Endothelial cell of hepatic sinusoid (primary cell): ENCODE data around the gene CAPN12.

Experiments used
- in situ Hi-C: cut with HindIII; loops from 2 replicates; pipeline ENCODE4 v1.10.0; 2017; ENCODE audit warnings: low sequenced_read_pairs

Gene CAPN12

GRCh38 chr19:38712161-38712748 lies 32.0 kb downstream of the CAPN12 start:
- in situ Hi-C loops, result no loop called here

- in situ Hi-C loops, result no loop called here
Observed at GRCh38 chr19:38711726-38712153, 32.5 kb downstream of the CAPN12 start.

- in situ Hi-C loops, result no loop called here
Observed at GRCh38 chr19:38710928-38711725, 33.1 kb downstream of the CAPN12 start.

- in situ Hi-C loops, result no loop called here
Observed at GRCh38 chr19:38710416-38710702, 33.9 kb downstream of the CAPN12 start.

GRCh38 chr19:38709671-38710415 lies 34.4 kb downstream of the CAPN12 start:
- in situ Hi-C loops, result no loop called here

GRCh38 chr19:38709119-38709518 lies 35.2 kb downstream of the CAPN12 start:
- in situ Hi-C loops, result no loop called here

- in situ Hi-C loops, result no loop called here
Observed at GRCh38 chr19:38708413-38709024, 35.8 kb downstream of the CAPN12 start.

GRCh38 chr19:38707512-38708114 lies 36.7 kb downstream of the CAPN12 start:
- in situ Hi-C loops, result no loop called here

- in situ Hi-C loops, result no loop called here
Observed at GRCh38 chr19:38706792-38707511, 37.3 kb downstream of the CAPN12 start.

GRCh38 chr19:38705197-38706019 lies 38.9 kb downstream of the CAPN12 start:
- in situ Hi-C loops, result no loop called here

GRCh38 chr19:38704488-38705026 lies 39.7 kb downstream of the CAPN12 start:
- in situ Hi-C loops, result no loop called here

- in situ Hi-C loops, result no loop called here
Observed at GRCh38 chr19:38703509-38703908, 40.8 kb downstream of the CAPN12 start.

- in situ Hi-C loops, result no loop called here
Observed at GRCh38 chr19:38702278-38702677, 42.0 kb downstream of the CAPN12 start.

- in situ Hi-C loops, result no loop called here
Observed at GRCh38 chr19:38701455-38702063, 42.7 kb downstream of the CAPN12 start.

GRCh38 chr19:38700902-38701454 lies 43.3 kb downstream of the CAPN12 start:
- in situ Hi-C loops, result no loop called here

GRCh38 chr19:38700350-38700901 lies 43.8 kb downstream of the CAPN12 start:
- in situ Hi-C loops, result no loop called here

GRCh38 chr19:38699647-38700349 lies 44.5 kb downstream of the CAPN12 start:
- in situ Hi-C loops, result no loop called here

GRCh38 chr19:38699027-38699346 lies 45.3 kb downstream of the CAPN12 start:
- in situ Hi-C loops, result no loop called here
